Dermis microvascular lymphatic vessel endothelial cell (primary cell): ENCODE measurements around the gene ZNF648. TPM values are rescaled to one million over a fixed set of nuclear protein-coding genes. Genes with fewer than 3 reads are reported as not detected.
"Not testable (repeated sequence)": the region's sequence is repeated elsewhere in the genome, so short reads cannot be mapped to it uniquely, and the experiment has no call there.

Source experiments
- DNase-seq, 2 donors: peaks; one replicate each; pipeline versions ENCODE4 v3.0.0 to v3.0.0-alpha.2; 2010; ENCODE audit warnings: low read depth in 2 of 2
- total RNA-seq: library from RNA; depleted of rRNA; stranded (reverse); fragments of >200 nt; gene quantifications from 2 replicates; pipeline ENCODE4 v1.2.1, GENCODE V29; 2014

ZNF648 gene
- total RNA-seq, 1 donor from 2014 or later, result not detected

- DNase-seq, result no peak
Measured at GRCh38 chr1:182080040-182080439, 18.5 kb upstream of the ZNF648 start.

DNA sequence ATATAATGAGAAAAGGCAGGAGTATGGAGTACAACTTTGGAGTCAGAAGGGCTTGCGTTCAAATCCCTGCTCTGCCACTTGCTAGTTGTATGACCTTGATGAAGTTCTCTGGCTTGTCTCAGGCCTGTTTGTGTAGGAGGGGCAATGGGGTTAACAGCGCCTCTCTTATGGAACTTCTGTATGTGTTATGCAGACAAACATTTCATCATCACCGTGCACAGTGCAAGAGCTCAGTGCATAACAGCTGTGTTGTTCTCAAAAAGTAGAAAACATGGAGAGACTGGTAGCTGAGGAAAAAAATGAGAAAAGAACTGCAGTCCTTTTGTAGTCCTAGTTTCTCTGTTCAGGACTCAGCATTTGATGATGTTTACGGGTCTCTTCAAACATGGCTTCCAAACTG lies 10.4 kb upstream of the ZNF648 start:
- DNase-seq, result no peak

DNA sequence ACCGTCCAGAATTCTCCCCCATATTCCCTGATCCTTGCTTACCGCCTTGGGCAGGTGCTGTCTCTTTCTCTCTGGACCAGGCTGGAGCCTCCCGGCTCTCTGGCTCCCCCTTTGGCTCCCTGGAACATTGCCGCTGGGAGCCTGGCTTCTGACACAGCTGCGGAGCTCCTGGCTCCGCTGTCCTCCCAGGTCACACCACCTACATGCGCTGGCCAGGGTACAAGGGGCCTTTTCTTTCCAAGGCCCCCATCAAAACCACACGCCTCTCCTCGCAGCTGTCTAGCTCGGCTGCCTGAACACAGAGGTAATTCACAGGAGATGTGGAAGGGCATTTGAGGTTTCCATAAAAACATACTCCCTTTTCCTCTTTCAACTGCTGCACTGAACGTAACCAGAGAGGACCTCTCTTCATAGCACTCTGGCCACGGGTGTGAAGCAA lies 7.5 kb upstream of the ZNF648 start:
- peak in 1 of 2 donors; percentile 41 for DNase-seq

DNA sequence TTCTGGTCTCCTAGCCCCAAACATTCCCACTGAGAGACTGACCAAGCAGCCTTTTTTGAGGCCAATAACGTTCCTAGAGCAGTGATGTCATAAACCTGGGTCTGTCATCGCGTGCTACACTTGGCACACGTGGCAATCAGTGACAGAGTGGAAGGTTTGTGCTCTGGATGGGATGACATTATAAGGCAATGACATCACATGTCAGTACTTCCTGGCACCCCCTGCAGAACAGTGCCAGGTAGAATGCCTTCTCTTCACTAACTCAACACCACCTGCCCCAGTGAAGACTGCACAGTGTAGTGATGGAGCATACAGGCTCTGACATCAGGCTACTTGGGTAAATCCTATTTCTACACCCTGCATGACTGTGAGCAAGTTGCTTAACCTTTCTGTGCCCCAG lies 5.4 kb upstream of the ZNF648 start:
- no peak for DNase-seq

DNA sequence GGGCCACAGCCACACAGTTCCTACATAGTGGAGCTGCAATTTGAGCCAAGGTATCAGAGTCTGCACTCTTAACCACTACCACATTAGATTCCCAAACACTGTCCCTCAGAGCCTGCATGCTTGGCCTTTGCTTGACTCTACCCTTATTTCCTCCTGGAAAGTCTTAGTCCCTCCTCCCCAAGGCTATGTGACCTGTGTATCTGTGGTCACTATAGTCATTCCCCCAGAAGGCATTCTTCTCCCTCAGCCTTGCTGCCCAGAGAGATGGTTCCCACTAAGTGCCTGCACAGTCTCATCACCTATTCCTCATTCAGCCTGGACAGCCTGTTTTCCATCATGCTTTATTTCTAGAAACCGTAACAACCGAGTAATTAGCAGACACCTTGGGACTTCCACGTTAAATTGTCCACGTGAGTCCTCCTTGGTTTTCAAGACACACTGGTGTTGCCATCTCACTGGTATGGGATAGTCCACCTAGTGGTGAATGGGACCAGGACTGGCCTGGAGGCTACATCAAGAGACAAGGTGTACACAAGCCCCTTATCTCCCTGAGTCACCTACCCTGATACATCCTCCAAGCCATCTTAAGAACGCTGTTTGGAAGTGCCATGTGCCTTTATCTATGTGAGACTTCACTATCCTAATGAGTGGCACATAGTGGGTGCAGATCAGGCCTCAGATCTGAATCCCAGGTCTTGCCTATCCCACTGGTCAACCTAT lies 3.8 kb upstream of the ZNF648 start:
- DNase-seq, result no peak

DNA sequence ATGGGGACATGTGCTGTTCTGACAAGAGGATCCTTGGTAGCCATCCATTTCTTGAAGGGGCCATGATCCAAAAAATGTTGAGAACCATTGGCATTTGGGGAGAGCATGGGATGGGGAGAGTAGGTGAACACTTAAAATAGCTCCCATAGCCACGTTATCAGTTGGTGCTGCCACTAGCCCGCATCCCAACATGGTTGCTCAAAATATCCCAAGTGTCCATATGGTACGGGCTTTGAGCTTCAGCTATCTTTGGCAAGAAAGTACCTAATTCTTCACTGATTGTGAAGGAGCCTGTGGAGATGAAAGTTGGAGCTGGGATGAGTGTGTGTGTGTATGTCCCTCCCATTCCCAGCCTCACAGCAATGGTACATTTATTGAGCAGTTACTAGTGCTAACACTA lies 3.1 kb upstream of the ZNF648 start:
- no peak for DNase-seq

GRCh38 chr1:182062223-182062622 lies 711 bp upstream of the ZNF648 start:
- DNase-seq, result no peak

- DNase-seq, result no peak
Measured at GRCh38 chr1:182060877-182061276, 635 bp downstream of the ZNF648 start.

GRCh38 chr1:182059936-182060335 lies 1.6 kb downstream of the ZNF648 start:
- DNase-seq, result no peak

GRCh38 chr1:182056601-182057366 lies 4.7 kb downstream of the ZNF648 start:
- DNase-seq, result no peak

DNA sequence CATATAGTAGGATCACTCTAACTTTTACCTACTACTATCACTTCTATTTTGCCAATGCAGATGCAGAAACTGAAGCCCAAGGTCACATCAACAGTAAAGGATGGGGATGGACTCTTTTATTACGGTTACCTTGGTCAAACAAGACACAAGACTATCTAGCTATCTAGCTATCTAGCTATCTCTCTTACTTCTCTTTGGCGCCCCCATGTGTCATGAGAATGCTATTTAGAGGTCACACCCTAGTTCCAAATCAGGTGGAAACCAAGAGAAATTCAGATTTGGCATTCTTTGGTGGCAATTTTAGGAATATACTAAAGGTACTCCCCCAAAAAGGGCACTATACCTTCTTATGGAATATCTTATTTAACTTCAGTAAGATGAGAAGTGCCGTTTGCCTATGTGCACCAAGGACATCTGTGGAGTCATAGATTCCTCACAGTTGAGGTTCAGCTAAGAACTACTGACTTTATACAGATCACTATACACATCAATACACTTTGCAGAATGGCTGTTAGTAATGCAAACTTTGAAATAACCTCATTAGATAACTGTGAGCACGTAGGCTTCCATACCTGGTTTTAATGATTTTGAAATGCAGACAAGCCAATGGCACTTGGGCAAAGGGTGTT lies 6.7 kb downstream of the ZNF648 start:
- peak; percentile 18 to 48 for DNase-seq

DNA sequence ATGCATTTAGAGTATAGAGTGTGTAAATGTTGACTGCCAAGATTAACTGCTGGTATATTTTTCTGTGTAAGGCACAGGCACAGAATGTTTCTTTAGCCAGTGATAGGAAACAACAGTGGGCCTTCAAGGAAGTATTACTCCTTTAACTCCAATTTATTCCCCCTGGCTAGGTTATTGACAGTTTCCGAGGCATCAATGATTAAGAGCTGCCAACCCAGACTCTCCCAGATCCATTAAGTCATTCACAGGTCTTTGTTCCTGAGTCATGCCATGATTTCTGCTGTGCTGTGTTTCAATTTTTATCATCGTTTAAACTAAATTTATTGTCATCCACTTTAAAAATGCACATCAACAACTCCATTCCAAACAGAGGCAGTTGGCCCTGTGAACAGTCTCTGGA lies 9.2 kb downstream of the ZNF648 start:
- no peak for DNase-seq

DNA sequence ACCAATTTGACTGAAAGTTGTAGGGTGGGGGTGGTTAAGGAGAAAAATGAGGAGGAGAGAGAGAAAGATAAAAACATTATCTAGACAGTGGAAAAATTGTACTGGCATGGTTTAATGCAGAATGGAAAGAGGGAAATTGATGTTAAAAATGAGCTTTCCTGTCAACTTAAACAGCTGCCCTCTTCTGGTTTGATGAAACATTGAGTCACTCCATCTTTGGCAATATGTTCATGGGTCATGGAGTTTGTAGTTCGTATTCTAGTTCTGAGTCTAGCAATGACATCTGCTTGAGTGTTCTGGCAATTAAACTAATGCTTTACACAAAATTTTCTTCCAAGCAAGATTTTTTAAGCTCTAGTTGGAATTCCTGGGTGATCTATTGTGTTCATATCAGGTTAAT lies 9.6 kb downstream of the ZNF648 start:
- DNase-seq, result no peak

GRCh38 chr1:182050481-182051448 lies 10.7 kb downstream of the ZNF648 start:
- no peak for DNase-seq

DNA sequence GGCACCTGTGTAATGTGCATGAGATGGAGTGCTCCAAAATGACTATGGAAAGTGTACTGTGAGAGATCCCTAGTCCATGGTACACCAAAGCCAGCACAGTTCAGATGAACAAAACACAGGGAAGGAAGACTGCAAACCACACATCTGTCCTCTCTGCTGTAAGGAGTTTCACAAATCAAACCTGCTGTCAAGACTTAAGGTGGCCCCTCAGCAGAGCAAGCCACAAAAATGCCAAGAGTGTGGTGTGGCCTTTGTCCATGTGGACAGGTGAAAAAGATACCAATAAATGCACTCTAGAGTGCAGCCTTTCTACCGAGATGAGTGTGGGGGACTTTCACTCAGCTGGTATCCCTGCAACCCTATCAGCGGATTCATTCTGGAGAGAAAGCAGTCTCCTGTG lies 12.9 kb downstream of the ZNF648 start:
- no peak for DNase-seq

GRCh38 chr1:182046763-182047162 lies 14.7 kb downstream of the ZNF648 start:
- no peak for DNase-seq

DNA sequence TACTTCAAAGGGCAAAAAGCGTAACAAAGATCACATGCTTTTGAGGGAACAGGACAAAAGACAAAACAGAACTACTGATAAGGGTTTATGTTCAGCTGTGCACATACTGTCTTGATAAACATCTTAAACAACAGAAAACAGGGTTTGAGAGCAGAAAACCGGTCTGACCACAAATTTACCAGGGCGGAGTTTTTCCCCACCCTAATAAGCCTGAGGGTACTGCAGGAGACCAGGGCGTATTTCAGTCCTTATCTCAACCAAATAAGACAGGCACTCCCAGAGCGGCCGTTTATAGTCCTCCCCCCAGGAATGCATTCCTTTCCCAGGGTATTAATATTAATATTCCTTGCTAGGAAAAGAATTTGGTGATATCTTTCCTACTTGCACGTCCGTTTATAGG lies 16.0 kb downstream of the ZNF648 start:
- DNase-seq, result not testable (repeated sequence)

DNA sequence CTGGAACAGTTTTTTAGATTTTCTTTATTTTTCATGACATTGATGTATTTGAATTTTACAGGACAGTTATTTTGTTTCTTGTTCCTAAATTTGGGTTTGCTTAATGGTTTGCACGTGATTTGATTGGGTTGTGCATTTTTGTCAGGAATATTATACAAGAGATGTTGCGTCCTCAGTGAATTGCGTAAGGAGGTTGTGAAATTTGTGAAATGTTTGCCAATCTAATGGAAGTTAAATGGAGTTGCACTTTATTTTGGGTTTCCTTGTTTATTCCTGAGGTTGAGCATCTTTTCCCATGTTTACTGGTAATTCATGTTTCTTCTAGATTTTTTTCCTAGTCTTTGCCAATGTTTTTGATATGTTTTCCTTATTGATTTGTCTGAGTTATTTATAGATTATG lies 19.9 kb downstream of the ZNF648 start:
- DNase-seq, result no peak

DNA sequence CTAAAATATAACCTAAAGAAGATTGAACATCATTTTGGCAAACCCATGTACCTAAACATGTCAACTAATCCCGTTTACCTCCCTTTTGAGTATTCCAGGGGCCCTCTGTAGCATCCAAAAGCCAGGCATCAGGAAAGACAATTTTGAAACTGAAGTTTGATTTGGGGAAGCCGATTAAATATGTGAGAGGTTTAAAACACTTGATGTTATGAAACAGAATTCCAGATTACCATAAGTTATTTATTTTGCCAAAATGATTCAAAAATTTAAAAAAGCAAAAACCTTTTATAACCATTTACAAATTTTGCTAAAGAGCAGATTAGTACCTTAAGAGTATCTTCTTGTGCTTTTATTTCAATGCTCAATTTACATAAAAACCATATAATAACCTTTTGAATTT lies 23.3 kb downstream of the ZNF648 start:
- no peak for DNase-seq

GRCh38 chr1:182035097-182035770 lies 26.3 kb downstream of the ZNF648 start:
- no peak for DNase-seq

DNA sequence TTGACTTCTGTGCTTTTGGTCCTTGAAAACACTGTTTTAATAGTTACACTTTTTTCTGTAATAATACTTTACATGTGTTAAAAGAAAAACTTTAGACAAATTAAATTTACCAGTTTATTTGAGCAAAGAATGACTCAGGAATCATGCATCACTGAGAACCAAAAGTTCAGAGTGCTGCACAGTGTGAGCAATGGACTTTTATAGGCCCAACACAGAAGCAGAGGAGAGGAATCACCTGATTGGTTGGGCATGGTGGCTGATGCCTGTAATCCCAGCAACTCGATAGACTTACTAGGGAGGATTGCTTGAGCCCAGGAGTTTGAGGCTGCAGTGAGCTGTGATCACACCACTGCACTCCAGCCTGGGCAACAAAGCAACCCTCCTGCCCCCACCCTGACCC lies 29.3 kb downstream of the ZNF648 start:
- no peak for DNase-seq
